DND-41 (cell line): ENCODE data around the gene SIRPG.

Experiments used
- EZH2 ChIP-seq: IDR thresholded peaks from 3 replicates; pipeline ENCODE4 v1.6.1; 2012; ENCODE audit warnings: borderline replicate concordance, low read depth, mild to moderate bottlenecking, moderate library complexity, low read length, inconsistent platforms; ENCODE audit not compliant: severe bottlenecking
- TF ChIP-seq, protein P1 (sequence below): IDR thresholded peaks from 2 replicates; pipeline ENCODE4 v1.5.1; 2012; ENCODE audit warnings: borderline replicate concordance, low read length, moderate library complexity, mild to moderate bottlenecking; ENCODE audit not compliant: poor library complexity, severe bottlenecking; ENCODE audit errors: extremely low read depth

DNA sequence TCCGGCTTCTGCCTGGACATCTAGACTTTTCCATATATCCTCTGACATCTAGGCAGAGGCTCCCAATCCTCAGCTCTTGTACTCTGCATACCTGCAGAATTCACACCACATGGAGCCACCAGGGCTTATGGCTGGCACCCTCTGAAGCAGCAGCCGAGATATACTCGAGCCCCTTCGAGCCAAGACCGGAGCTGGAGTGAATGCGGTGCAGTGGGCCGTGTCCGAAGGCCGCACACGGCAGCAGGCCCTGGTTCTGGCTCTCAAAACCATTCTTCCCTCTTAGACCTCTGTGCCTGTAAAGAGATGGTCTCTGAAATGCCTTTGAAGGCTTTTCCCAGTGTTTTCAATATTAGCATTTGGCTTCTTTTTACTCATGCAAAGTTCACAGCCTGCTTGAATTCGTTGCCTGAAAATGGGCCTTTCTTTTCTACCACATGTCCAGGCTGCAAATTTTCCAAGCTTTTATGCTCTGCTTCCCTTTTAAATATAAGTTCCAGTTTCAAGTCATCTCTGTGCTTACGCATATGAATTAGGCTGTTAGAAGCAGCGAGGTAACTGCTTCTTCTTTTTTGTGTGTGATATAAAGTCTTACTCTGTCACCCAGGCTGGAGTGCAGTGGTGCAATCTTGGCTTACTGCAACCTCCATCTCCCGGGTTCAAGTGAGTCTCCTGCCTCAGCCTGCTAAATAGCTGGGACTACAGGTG lies 33.9 kb downstream of the SIRPG start:
- TF ChIP-seq, protein P1, sequence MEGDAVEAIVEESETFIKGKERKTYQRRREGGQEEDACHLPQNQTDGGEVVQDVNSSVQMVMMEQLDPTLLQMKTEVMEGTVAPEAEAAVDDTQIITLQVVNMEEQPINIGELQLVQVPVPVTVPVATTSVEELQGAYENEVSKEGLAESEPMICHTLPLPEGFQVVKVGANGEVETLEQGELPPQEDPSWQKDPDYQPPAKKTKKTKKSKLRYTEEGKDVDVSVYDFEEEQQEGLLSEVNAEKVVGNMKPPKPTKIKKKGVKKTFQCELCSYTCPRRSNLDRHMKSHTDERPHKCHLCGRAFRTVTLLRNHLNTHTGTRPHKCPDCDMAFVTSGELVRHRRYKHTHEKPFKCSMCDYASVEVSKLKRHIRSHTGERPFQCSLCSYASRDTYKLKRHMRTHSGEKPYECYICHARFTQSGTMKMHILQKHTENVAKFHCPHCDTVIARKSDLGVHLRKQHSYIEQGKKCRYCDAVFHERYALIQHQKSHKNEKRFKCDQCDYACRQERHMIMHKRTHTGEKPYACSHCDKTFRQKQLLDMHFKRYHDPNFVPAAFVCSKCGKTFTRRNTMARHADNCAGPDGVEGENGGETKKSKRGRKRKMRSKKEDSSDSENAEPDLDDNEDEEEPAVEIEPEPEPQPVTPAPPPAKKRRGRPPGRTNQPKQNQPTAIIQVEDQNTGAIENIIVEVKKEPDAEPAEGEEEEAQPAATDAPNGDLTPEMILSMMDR = no peak
- TF ChIP-seq EZH2 = no peak
